ENCODE data around the gene MPZL1.

GRCh38 chr1:167721617-167722151 is at the start of gene MPZL1:
- TF ChIP-seq E2F1 (CRISPR knock-in tag; IDR thresholded peaks at IDR 0.05) (no peak), E2F5 (CRISPR knock-in tag; IDR thresholded peaks at IDR 0.05) (0 out of 2 replicates have a peak, but pooled peaks have one; percentile 8), CTCF (IDR thresholded peaks at IDR 0.05) (no peak), ELF4 (CRISPR knock-in tag; IDR thresholded peaks at IDR 0.05; ENCODE audit: low read depth) (no peak), STAT6 (CRISPR knock-in tag; conservative IDR thresholded peaks at IDR 0.05; ENCODE audit: low read depth) (no peak), CREM (CRISPR knock-in tag; IDR thresholded peaks at IDR 0.05) (no peak), SMAD3 (CRISPR knock-in tag; IDR thresholded peaks at IDR 0.05; ENCODE audit: borderline replicate concordance) (no peak), GABPB1 (CRISPR knock-in tag; IDR thresholded peaks at IDR 0.05) (no peak), ZNF263 (CRISPR knock-in tag; IDR thresholded peaks at IDR 0.05; ENCODE audit: low read depth) (no peak), CBFB (CRISPR knock-in tag; IDR thresholded peaks at IDR 0.05; ENCODE audit: low read depth) (no peak), ARID4B (CRISPR knock-in tag; IDR thresholded peaks at IDR 0.05; ENCODE audit: borderline replicate concordance) (peak; percentile 76; the same call in 1 of the 2 replicates), NR3C1 (CRISPR knock-in tag; conservative IDR thresholded peaks at IDR 0.05; ENCODE audit: low read depth) (no peak)

All from WTC11 (cell line).